ENCODE results near the gene PLOD3. TPM values are rescaled to one million over a fixed set of nuclear protein-coding genes. Genes with fewer than 3 reads are reported as not detected.
"Not testable (repeated sequence)": the region's sequence is repeated elsewhere in the genome, so short reads cannot be mapped to it uniquely, and the experiment has no call there.

Gene PLOD3
- total RNA-seq, 1 donor from 2014 or later = 38.3 TPM

- DNase-seq (ENCODE audit: low read depth in 2 of 2) = peak in 1 of 2 donors; percentile 29
Observed at GRCh38 chr7:101216001-101216859, 1.2 kb downstream of the PLOD3 start.

GRCh38 chr7:101212014-101212413, 5.4 kb downstream of the PLOD3 start:
- DNase-seq (ENCODE audit: low read depth in 2 of 2) = no peak

- DNase-seq (ENCODE audit: low read depth in 2 of 2) = no peak
Observed at GRCh38 chr7:101211501-101211900, 5.9 kb downstream of the PLOD3 start.

GRCh38 chr7:101210143-101210542, 7.2 kb downstream of the PLOD3 start:
- no peak for DNase-seq (ENCODE audit: low read depth in 2 of 2)

GRCh38 chr7:101208794-101209193, 8.6 kb downstream of the PLOD3 start:
- no peak for DNase-seq (ENCODE audit: low read depth in 2 of 2)

- no peak for DNase-seq (ENCODE audit: low read depth in 2 of 2)
Observed at GRCh38 chr7:101207459-101207858, 9.9 kb downstream of the PLOD3 start.

GRCh38 chr7:101206665-101207042, 10.7 kb downstream of the PLOD3 start:
- DNase-seq (ENCODE audit: low read depth in 2 of 2) = no peak

- no peak for DNase-seq (ENCODE audit: low read depth in 2 of 2)
Observed at GRCh38 chr7:101205901-101206664, 11.3 kb downstream of the PLOD3 start.

- not testable (repeated sequence) for DNase-seq (ENCODE audit: low read depth in 2 of 2)
Observed at GRCh38 chr7:101203740-101204738, 13.3 kb downstream of the PLOD3 start.

- no peak for DNase-seq (ENCODE audit: low read depth in 2 of 2)
Observed at GRCh38 chr7:101202603-101202918, 14.8 kb downstream of the PLOD3 start.

- DNase-seq (ENCODE audit: low read depth in 2 of 2) = no peak
Observed at GRCh38 chr7:101201695-101202602, 15.4 kb downstream of the PLOD3 start.

- DNase-seq (ENCODE audit: low read depth in 2 of 2) = no peak
Observed at GRCh38 chr7:101200862-101201599, 16.4 kb downstream of the PLOD3 start, which contains the start of gene MOGAT3. Gene MOGAT3, minus strand, starts transcription at chr7:101201036. Its CDS starts 182 bp downstream, at chr7:101200854.

GRCh38 chr7:101200504-101200861, 16.9 kb downstream of the PLOD3 start:
- no peak for DNase-seq (ENCODE audit: low read depth in 2 of 2)

- not testable (repeated sequence) for DNase-seq (ENCODE audit: low read depth in 2 of 2)
Observed at GRCh38 chr7:101199522-101199921, 17.9 kb downstream of the PLOD3 start.

GRCh38 chr7:101198476-101198875, 18.9 kb downstream of the PLOD3 start:
- DNase-seq (ENCODE audit: low read depth in 2 of 2) = no peak

GRCh38 chr7:101197991-101198390, 19.4 kb downstream of the PLOD3 start:
- no peak for DNase-seq (ENCODE audit: low read depth in 2 of 2)

- no peak for DNase-seq (ENCODE audit: low read depth in 2 of 2)
Observed at GRCh38 chr7:101195884-101196283, 21.5 kb downstream of the PLOD3 start.

- DNase-seq (ENCODE audit: low read depth in 2 of 2) = no peak
Observed at GRCh38 chr7:101189109-101189508, 28.3 kb downstream of the PLOD3 start.

- no peak for DNase-seq (ENCODE audit: low read depth in 2 of 2)
Observed at GRCh38 chr7:101186844-101187428, 30.4 kb downstream of the PLOD3 start.

All from lung microvascular endothelial cell (primary cell).